Endothelial cell of umbilical vein (primary cell): Measurements from ENCODE around the gene PCED1B. TPM values are rescaled to one million over a fixed set of nuclear protein-coding genes. Genes with fewer than 3 reads are reported as not detected.

Experiments used
- BruUV-seq: library from RNA; stranded (reverse); fragments of 400-500 nt; replicated peaks from 2 replicates; lab custom pipeline; 2021; lab: Mats Ljungman, UMichigan
- CTCF ChIA-PET: fragments of 300-600, 350-600 bp; sonication (Branson Sonifier 250); formaldehyde crosslinking; loops from one replicate; lab custom pipeline; 2021; ENCODE audit warnings: antibody characterized with exemption, inconsistent platforms; lab: Charles Lee
- POLR2A ChIA-PET: fragments of 300-600, 350-600 bp; sonication (Branson Sonifier 250); formaldehyde crosslinking; loops from one replicate; lab custom pipeline; 2021; ENCODE audit warnings: antibody characterized with exemption, inconsistent platforms; lab: Charles Lee
- DNase-seq: peaks from one replicate; pipeline ENCODE4 v3.0.0-alpha.2; 2011; ENCODE audit warnings: low read depth, low spot score
- FAIRE-seq: peaks from 2 replicates; lab custom pipeline; 2011; peaks lifted over from hg19 to GRCh38; lab: Jason Lieb, UNC
- H2AFZ ChIP-seq: 2 replicates; pipeline ENCODE4 v1.6.0; 2012; ENCODE audit warnings: low read depth, low read length, control low read depth, inconsistent platforms
- H3K27ac ChIP-seq: 2 replicates; pipeline ENCODE4 v1.5.1; 2011; ENCODE audit warnings: low read depth, mild to moderate bottlenecking, control low read depth, low read length, moderate library complexity; ENCODE audit not compliant: insufficient read depth
- H3K27me3 ChIP-seq, 2 experiments: 2 replicates each; pipeline versions ENCODE4 v1.6.0 to v1.6.1; 2011; ENCODE audit warnings: low read length in 2 of 2, mixed read lengths in 1 of 2; ENCODE audit not compliant: control insufficient read depth in 2 of 2, insufficient read depth in 2 of 2
- H3K36me3 ChIP-seq, 2 experiments: 2 replicates in 1 of 2; 3 replicates in 1 of 2; pipeline ENCODE4 v1.5.1; 2011; ENCODE audit warnings: low read length in 2 of 2, mild to moderate bottlenecking in 1 of 2, moderate library complexity in 1 of 2; ENCODE audit not compliant: control insufficient read depth in 2 of 2, insufficient read depth in 2 of 2; ENCODE audit errors: extremely low read depth in 1 of 2
- H3K4me1 ChIP-seq: 3 replicates; pipeline ENCODE4 v1.5.1; 2011; ENCODE audit warnings: mild to moderate bottlenecking, low read length; ENCODE audit not compliant: control insufficient read depth, insufficient read depth; ENCODE audit errors: extremely low read depth
- H3K4me2 ChIP-seq: 2 replicates; pipeline ENCODE4 v1.6.1; 2011; ENCODE audit warnings: low read length, control low read depth, mixed read lengths; ENCODE audit not compliant: insufficient read depth
- H3K4me3 ChIP-seq, 3 experiments: fragments of 200-600 bp in 1 of 3; sonication (generic), shearing (Covaris generic) in 1 of 3; replicated peaks in 1 of 3; 2 replicates each; pipeline ENCODE4 v1.5.1; 2011 to 2016; ENCODE audit warnings: control low read depth in 3 of 3, low read length in 3 of 3, mild to moderate bottlenecking in 2 of 3, inconsistent platforms in 1 of 3, low read depth in 1 of 3, moderate library complexity in 1 of 3; ENCODE audit not compliant: insufficient read depth in 1 of 3
- H3K79me2 ChIP-seq: 2 replicates; pipeline ENCODE4 v1.6.0; 2012; ENCODE audit warnings: low read length, inconsistent platforms; ENCODE audit not compliant: control insufficient read depth, insufficient read depth
- H3K9ac ChIP-seq: replicated peaks from 2 replicates; pipeline ENCODE3; 2011; ENCODE audit warnings: low read length, control low read depth; ENCODE audit not compliant: insufficient read depth; ENCODE audit errors: extremely low read depth
- H3K9me1 ChIP-seq: replicated peaks from 3 replicates; pipeline ENCODE4 v1.6.0; 2011; ENCODE audit warnings: mild to moderate bottlenecking, low read length; ENCODE audit not compliant: control insufficient read depth, insufficient read depth; ENCODE audit errors: extremely low read depth
- H3K9me3 ChIP-seq: replicated peaks from 2 replicates; pipeline ENCODE4 v1.5.1; 2012; ENCODE audit warnings: low read length, inconsistent platforms; ENCODE audit not compliant: control insufficient read depth, insufficient read depth
- H4K20me1 ChIP-seq: replicated peaks from 2 replicates; pipeline ENCODE3; 2011; ENCODE audit warnings: mild to moderate bottlenecking, low read length; ENCODE audit not compliant: control insufficient read depth, insufficient read depth; ENCODE audit errors: extremely low read depth
- EZH2 ChIP-seq: IDR thresholded peaks from 2 replicates; pipeline ENCODE4 v1.6.1; 2012; ENCODE audit warnings: borderline replicate concordance, low read depth, mild to moderate bottlenecking, moderate library complexity, low read length, inconsistent platforms; ENCODE audit not compliant: severe bottlenecking
- FOS ChIP-seq: IDR thresholded peaks from 2 replicates; pipeline ENCODE4 v1.6.1; 2011; ENCODE audit warnings: mild to moderate bottlenecking, low read length, moderate library complexity, borderline replicate concordance; ENCODE audit not compliant: insufficient read depth
- GATA2 ChIP-seq: IDR thresholded peaks from 2 replicates; pipeline ENCODE4 v1.7.0; 2011; ENCODE audit warnings: low read depth, mild to moderate bottlenecking, moderate library complexity, mixed read lengths, low read length; ENCODE audit not compliant: insufficient read length, insufficient read depth
- JUN ChIP-seq: IDR thresholded peaks from 2 replicates; pipeline ENCODE4 v1.6.1; 2011; ENCODE audit warnings: borderline replicate concordance, low read depth; ENCODE audit not compliant: insufficient read length, insufficient read depth
- MAX ChIP-seq: IDR thresholded peaks from 2 replicates; pipeline ENCODE4 v1.6.1; 2011; ENCODE audit not compliant: insufficient read depth, insufficient read length
- MYC ChIP-seq: IDR thresholded peaks from one replicate; pipeline ENCODE4 v1.6.1; 2011; ENCODE audit warnings: mild to moderate bottlenecking, low read depth, low read length
- POLR2A ChIP-seq: IDR thresholded peaks from 2 replicates; pipeline ENCODE4 v1.6.1; 2012; ENCODE audit warnings: low read depth, mild to moderate bottlenecking, control low read depth, low read length
- POLR2AphosphoS5 ChIP-seq: IDR thresholded peaks from 2 replicates; pipeline ENCODE4 v1.6.1; 2012; ENCODE audit warnings: low read depth, mild to moderate bottlenecking, control low read depth, low read length, moderate library complexity; ENCODE audit not compliant: insufficient read depth
- dilution Hi-C: fragments of 300-500 bp; cut with MboI; formaldehyde crosslinking; loops from one replicate; pipeline ENCODE4 v1.15.0; 2019; ENCODE audit warnings: low sequenced_read_pairs; ENCODE audit not compliant: extremely low pct_ligation_motif_present
- intact Hi-C: fragments of 100-400 bp; cut with micrococcal nuclease; formaldehyde crosslinking; loops from one replicate; pipeline ENCODE4 v1.10.0; 2022
- polyA plus RNA-seq, 4 experiments: library from polyadenylated mRNA; depleted of rRNA in 3 of 4; stranded (reverse) in 3 of 4; unstranded in 1 of 4; fragments of >200 nt; gene quantifications; 2 replicates each; pipeline versions ENCODE4 v1.2.1 to v1.2.3, GENCODE V29; 2011 to 2012; ENCODE audit warnings: missing spikeins in 1 of 4
- total RNA-seq: library from RNA; stranded (reverse); gene quantifications from 2 replicates; pipeline ENCODE4 v1.2.3, GENCODE V29; 2021
- TF ChIP-seq, protein P1 (sequence below), 2 donors: IDR thresholded peaks; 1 replicate in 1 of 2; 2 replicates in 1 of 2; pipeline ENCODE4 v1.5.1; 2011; ENCODE audit warnings: low read length in 2 of 2, mild to moderate bottlenecking in 2 of 2, moderate library complexity in 2 of 2, control low read depth in 1 of 2, inconsistent platforms in 1 of 2, low read depth in 1 of 2; ENCODE audit not compliant: insufficient read depth in 1 of 2; ENCODE audit errors: extremely low read depth in 1 of 2

Gene PCED1B
- total and polyA plus RNA-seq, 2 donors (not counting 3 experiments of a cell fraction or from before 2014, with no cell fraction given), result 1.7 to 2.6 TPM

DNA sequence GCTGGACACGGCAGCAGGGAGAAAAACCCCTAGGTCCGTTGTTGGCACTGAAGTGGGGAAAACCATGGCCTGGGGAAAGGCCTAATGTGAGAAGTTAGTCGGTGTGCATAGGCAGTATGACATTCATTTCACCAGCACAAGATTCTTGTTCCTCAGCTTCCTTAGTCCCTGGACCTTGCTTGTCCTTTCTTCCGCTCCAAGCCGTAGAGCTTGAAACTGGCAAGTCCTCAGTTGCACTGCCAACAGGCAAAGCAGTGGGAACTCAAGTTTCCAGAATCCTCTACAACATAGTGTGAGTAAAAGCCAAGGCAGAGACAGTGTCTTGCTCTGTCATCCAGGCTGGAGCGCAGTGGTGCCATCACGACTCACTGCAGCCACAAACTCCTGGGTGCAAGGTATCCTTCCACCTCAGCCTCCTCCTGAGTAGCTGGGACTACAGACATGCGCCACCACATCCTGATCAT lies 138.8 kb downstream of the PCED1B start:
- intact Hi-C loops, result no loop called here
- Histone ChIP-seq H3K4me3 (no peak overlapping the region), H3K4me2 (no peak overlapping the region), H3K4me1 (no peaks in the 10 kb centered on the region), H2AFZ (no peak overlapping the region), H3K27me3 (no peaks in the 10 kb centered on the region), H3K9me1 (no peaks in the 10 kb centered on the region), H4K20me1 (no peaks in the 10 kb centered on the region), H3K36me3 (no peaks in the 10 kb centered on the region), H3K9ac (no peak overlapping the region), H3K9me3 (no peaks in the 10 kb centered on the region), H3K27ac (no peak overlapping the region), H3K79me2 (no peaks in the 10 kb centered on the region)
- DNase-seq (no peak), FAIRE-seq (no peak)
- ChIA-PET CTCF (interaction anchor here (1.4 kb wide), 1 partner anchor 165 kb away, joined by 3 read pairs; no protein-coding TSS in a partner anchor), POLR2A (no interaction called here)
- dilution Hi-C loops, result no loop called here
- BruUV-seq, result no TSS peak
- TF ChIP-seq, protein P1, sequence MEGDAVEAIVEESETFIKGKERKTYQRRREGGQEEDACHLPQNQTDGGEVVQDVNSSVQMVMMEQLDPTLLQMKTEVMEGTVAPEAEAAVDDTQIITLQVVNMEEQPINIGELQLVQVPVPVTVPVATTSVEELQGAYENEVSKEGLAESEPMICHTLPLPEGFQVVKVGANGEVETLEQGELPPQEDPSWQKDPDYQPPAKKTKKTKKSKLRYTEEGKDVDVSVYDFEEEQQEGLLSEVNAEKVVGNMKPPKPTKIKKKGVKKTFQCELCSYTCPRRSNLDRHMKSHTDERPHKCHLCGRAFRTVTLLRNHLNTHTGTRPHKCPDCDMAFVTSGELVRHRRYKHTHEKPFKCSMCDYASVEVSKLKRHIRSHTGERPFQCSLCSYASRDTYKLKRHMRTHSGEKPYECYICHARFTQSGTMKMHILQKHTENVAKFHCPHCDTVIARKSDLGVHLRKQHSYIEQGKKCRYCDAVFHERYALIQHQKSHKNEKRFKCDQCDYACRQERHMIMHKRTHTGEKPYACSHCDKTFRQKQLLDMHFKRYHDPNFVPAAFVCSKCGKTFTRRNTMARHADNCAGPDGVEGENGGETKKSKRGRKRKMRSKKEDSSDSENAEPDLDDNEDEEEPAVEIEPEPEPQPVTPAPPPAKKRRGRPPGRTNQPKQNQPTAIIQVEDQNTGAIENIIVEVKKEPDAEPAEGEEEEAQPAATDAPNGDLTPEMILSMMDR (IDR thresholded peaks at IDR 0.05; ENCODE audit: extremely low read depth in 1 of 2, insufficient read depth in 1 of 2, low read depth in 1 of 2, low read length in 2 of 2), result no peak
- TF ChIP-seq EZH2, result no peak
- TF ChIP-seq FOS, result no peak
- TF ChIP-seq JUN, result no peak
- TF ChIP-seq GATA2, result no peak
- TF ChIP-seq MYC, result no peak
- TF ChIP-seq POLR2A, result no peak
- TF ChIP-seq MAX, result no peak
- TF ChIP-seq POLR2AphosphoS5, result no peak
